NCI-H1694 (cell line): Measurements from ENCODE around the gene KAT6B.

Source experiments
- DNase-seq: peaks from one replicate; lab custom pipeline; 2025; lab: John Stamatoyannopoulos, UW

The KAT6B gene

GRCh38 chr10:74823791-74824183, 2.6 kb upstream of the KAT6B start:
- DNase-seq: no peak

- no peak for DNase-seq
These were observed 2.1 kb upstream of the KAT6B start for GRCh38 chr10:74824184-74824899.

DNA sequence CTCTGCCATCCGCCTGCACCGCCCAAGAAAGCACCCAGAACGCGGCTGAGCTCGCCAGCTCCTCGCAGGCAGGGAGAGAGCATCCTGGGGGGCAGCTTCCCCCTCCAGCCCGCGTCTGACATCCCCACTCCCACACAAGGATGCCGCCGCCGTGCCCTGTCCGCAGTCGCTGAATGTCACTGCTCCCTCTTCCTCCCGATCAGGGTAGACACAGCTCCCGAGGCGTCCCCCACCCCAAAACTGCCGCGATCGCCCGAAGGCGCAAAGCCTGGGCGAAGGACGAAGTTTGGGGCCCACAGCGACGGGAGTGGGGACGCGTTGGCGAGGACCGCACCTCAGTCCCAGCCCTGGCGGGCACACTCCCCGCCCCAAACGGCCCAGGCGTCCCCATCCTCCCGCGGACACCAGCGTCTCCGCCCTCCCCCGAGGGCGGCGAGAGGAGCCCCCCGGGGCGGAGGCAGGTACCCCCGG, 1.5 kb upstream of the KAT6B start:
- no peak for DNase-seq

GRCh38 chr10:74825371-74826141, 844 bp upstream of the KAT6B start:
- DNase-seq: no peak

GRCh38 chr10:74827045-74827441, 643 bp downstream of the KAT6B start:
- no peak for DNase-seq

- DNase-seq: no peak
These were observed 1.3 kb downstream of the KAT6B start for GRCh38 chr10:74827694-74828093.

GRCh38 chr10:74828946-74829345, 2.5 kb downstream of the KAT6B start:
- DNase-seq: no peak

- DNase-seq: no peak
These were observed 5.2 kb downstream of the KAT6B start for GRCh38 chr10:74831518-74832120.

GRCh38 chr10:74835963-74836362, 9.6 kb downstream of the KAT6B start:
- no peak for DNase-seq

- no peak for DNase-seq
These were observed 10.5 kb downstream of the KAT6B start for GRCh38 chr10:74836877-74837276.

- DNase-seq: peak; percentile 31
These were observed 11.3 kb downstream of the KAT6B start for GRCh38 chr10:74837743-74838142.

DNA sequence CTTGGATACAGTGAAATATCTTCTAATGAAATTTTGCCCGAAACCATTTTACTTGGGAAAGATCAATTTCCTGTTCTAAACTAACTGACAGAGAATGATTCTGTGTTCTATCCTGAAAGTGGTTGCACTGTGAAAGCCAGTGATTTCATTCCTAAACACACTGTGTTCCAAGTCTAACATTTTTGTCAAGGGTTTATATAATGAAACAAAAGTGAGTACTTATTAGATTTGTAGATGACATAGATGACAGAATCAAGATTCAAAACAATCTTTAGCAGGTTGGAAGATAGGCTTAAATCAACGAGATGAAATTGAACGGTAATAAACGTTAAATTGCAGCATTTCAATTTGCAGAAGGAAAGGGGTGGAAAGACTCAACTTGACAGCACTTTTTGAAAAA, 13.3 kb downstream of the KAT6B start:
- DNase-seq: no peak

DNA sequence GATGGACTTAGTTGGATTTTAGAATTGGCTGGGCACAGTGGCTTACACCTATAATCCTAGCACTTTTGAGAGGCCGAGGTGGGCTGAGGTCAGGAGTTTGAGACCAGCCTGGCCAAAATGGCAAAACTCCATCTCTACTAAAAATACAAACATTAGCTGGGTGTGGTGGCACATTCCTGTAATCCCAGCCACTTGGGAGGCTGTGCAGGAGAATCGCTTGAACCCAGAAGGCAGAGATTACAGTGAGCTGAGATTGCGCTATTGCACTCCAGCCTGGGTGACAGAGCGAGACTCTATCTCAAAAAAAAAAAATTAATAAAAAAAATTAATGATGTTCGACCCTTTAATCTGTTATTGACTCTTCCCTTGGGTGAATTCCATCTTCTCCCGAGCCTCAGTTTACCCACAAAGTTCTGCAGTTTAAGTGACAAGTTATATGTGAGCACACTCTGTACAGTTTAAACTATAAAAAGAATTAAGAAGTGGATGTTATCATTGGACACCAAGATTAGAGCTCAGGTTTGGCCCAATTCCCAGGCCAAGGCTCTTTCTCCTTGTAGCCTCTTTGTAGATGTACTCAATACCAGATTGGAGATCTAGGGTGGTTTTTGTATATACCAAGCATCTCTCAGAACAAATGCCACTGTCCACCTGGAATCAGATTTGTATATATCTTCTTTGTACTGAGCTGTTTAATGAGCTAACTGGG, 15.0 kb downstream of the KAT6B start:
- no peak for DNase-seq

DNA sequence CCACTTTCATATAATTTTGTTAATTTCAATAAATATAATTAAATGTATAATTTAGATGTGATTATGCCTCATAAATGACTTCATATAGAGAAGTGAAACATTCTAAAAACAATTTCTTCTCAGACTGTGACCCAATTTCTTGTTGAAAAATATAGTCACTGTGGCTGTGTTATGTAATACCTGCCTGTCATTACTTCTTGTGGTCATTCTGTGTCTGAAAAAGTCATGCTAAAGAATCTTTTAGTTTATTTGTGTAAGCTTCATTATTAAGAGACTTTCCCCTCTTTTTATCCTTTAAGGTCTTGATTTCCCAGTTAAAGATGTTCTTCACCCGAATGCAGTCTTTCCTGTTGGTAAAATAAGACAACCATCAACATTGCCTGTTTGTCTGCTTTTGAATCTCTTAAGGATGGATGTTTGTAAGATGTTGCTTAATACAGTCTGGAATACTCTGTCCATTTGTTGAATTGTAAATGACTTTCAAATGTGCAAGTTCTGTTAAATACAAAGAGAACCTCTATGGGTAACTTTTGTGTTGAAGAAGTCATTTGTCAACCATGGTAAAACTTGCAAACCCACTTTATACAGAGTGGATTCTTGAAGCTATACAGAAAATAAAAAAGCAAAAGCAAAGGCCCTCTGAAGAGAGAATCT, 16.0 kb downstream of the KAT6B start:
- DNase-seq: no peak

DNA sequence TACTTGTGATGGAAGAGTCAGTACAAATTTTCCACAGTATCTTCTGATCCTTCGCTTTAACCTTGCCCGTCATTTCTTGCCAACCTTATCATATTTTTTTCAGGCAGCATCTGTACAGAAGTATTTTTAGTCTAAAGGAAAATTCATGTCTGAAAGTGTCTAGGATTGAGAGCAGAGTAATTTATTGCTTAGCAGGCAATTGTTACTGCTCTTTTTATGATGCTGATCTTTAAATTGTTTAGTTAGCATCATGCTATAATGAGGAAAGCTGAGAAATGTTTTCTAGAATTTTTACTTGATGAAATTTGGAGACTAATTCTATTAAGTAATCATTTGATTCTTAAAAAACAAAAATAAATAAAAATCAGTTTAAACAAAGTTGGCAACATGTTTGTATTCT, 20.6 kb downstream of the KAT6B start:
- DNase-seq: no peak

DNA sequence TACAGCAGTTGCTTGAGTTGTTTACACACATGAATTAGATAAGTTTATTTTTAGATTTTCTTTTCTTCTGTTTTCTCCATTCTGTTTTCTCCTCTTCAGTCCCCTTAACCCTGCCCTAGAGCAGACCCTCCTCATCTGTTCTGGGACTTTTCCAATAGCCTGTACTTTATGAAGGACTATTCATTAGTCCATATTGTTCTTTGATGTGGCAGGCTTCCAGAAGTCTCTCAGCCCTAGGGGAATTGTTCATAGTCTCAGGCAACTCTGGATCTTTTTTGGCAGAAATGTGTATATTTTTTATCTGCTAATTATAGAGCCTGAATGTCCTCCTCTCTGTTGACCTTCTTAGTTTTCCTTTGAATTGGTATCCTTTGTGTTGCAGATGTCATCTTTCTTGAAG, 25.4 kb downstream of the KAT6B start:
- no peak for DNase-seq

GRCh38 chr10:74852381-74852780, 26.0 kb downstream of the KAT6B start:
- no peak for DNase-seq

- DNase-seq: no peak
These were observed 28.2 kb downstream of the KAT6B start for GRCh38 chr10:74854610-74855009.

- DNase-seq: no peak
These were observed 28.6 kb downstream of the KAT6B start for GRCh38 chr10:74855027-74855426.

DNA sequence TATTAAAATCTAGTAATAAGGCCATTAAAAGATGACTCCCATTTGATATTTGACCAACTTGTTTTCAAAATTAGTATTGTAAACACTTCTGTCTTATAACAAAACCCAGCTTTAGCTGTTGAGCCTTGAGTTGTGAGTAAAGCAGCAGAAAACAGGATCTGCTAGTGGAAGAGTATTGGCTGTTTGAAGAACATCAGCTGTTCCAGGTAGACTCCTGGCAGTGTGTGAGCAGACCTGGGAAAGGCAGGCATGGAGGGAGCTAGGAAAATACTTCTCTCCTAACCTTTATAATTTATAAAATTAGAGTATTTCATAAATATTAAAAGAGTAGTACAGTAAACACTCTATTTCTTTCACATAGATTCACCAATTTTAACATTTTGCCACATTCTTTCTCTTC, 29.0 kb downstream of the KAT6B start:
- DNase-seq: no peak

DNA sequence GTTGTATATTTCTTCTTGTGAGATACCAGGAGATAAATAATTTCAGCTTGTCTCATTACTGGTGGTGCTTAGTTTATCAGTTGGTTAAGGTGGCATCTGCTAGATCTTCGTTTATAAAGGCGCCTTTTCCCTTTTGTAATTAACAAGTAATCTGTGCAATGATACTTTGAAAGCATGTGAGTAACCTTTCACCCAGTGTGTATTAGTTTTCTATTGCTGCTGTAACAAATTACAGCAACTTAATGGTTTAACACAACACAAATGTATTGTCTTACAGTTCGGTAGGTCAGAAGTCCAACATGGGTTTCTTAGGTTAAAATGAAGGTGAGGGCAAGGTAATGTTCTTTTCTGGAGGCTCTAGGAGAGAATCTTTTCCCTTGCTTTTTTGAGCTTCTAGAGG, 30.5 kb downstream of the KAT6B start:
- no peak for DNase-seq

DNA sequence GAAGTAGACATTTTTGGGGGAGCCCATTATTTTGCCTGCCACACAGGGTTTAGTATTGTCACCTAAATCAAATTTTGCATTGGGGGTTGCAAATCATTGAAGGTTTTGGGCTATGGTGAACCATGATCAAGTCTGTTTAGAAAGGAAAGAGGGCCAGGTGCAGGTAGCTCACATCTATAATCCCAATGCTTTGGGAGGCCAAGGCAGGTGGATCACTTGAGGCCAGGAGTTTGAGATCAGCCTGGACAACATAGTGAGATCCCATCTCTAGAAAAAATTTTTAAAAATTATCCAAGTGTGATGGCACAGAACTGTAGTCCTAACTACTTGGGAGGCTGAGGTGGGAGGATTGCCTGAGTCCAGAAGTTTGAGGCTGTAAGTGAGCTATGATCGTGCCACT, 31.2 kb downstream of the KAT6B start:
- no peak for DNase-seq
